HG03354 (cell line): ENCODE measurements around the gene OSTF1.

Experiments
- ATAC-seq: cut with Tn5 transposase; IDR thresholded peaks from one replicate; pipeline ENCODE4 v1.9.1; 2021; ENCODE audit warnings: mild to moderate bottlenecking; ENCODE audit not compliant: unreplicated experiment, poor library complexity, severe bottlenecking

OSTF1 gene

DNA sequence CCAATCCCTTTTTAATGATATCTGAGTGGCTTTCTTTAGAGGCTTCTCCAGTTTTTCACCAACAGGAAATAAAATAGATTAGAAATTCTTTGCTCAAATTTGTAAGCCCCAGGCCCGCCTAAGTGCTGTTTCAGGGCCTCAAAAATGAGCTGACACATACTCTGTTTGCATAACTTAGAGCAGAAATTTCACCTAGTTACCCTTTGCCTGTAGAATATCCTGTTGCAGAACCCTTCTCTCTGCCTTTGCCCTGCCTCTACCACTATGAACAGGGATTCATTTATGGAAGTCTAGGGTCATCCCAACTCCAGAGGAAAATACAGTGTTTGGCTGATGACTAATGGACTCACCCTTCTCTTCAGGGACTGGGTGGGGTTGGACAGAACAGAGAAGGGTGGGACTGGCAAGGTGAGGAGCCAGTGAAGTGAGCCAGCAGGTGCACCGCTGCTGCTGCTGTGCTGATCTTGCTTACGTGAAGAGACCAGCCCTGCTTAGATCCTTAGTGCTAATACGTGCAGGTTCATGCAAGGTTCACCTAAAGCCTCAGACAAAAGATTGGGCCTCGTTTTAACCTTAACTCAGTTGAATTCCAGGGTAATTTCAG is 22.8 kb downstream of the OSTF1 start:
- no peak for ATAC-seq

DNA sequence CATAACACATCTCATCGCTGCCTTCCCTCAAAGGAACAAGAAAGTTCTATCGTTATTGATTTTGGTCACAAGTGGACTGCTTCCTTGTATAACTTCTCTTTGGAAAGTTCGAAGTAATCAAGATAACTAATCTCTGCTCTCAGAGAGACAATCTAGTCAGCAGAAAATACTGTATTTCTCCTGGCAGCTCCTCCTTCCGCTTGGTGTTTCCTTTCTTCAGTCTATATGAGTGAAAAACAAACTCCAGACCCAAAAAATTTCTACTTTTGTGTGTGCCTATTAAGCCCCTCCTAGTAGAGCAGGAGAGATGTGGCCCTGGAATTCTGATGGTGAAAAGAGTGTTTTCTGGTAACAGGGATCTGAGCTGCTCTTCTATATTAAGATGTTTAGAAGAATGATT is 24.5 kb downstream of the OSTF1 start:
- ATAC-seq = no peak

DNA sequence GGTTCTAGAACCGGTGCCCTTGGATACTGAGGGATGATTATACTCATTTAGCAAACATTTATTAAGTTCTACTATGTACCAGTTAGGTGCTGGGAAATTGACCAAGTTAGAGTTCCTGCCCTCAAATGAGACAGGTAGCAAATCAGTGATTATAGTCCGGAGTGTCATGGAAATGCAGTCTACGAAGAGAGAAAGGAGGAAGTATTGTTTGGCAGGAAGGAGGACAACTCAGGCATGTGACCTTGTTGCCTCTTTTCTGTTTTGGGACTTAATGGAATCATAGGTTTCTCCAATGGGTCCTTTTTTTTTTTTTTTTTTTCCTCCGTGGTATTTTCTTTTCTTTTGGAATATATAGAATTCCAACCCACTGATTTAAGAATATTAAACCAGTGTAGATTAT is 28.0 kb downstream of the OSTF1 start:
- no peak for ATAC-seq

DNA sequence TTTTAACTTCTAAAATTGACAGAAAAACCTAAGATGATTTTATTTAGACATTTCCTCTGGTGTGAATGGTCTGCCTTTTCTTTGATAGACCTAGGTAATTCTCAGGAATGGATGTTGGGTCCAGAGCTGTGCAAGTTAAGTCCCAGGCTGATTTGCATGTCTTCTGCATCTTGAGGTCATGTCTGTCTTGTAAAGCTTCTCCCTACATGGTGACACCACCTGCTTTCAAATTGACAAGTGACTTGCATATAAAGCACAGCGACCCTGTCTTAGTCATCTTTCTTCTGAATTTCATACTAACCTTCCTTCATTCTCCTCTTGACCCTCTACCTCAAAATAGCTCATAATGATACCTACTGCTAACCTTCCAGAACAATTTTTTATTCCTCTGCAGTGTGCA is 29.2 kb downstream of the OSTF1 start:
- ATAC-seq = no peak

DNA sequence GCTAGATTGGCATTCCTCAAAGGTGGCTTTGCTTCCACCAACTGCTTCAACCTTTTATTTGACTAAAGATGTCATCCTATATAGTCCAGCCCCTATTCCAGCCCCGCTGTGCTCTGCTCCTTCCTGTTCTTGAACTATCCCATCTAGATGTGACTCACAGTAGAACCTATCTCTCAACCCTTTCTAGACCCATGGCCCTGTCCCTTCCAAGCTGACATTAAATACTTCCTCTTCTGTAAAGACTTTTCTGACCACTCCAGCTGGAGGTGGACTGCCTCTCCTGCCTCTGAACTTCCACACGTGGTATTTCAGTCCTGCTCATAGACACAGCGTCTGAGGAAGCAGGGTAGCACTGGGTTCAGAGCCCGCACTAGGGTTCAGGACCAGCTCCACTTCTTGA is 32.4 kb downstream of the OSTF1 start:
- no peak for ATAC-seq

DNA sequence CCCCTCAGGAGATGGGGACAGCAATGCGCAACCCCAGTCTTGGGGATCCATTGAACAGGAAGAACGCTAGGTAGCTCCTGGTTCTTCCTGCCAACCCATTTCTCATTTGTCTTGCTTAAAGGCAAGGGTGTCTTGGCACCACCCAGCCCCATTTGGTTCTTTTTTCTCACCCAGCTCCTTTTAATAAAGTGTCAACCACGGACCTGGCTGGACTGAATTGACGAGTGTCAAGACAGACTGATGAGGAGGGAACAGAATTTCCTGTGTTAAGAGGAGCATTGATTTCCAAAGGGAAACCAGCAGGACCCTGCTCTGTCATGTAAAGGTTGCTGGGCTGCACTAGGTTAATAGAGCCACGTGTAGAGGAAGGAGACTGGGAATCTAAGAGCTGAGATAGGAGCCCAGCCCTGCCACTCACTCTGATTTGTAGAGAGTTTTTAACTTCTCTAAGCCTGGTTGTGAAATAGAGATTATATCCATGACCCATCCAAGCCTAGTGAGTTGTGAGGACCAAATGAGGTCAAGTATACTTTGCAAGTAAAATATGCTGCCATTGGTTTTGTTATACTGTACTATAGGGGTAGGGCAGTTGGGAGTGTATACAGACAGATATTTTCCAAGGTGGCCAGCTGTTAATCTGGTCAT is 33.7 kb downstream of the OSTF1 start:
- no peak for ATAC-seq

DNA sequence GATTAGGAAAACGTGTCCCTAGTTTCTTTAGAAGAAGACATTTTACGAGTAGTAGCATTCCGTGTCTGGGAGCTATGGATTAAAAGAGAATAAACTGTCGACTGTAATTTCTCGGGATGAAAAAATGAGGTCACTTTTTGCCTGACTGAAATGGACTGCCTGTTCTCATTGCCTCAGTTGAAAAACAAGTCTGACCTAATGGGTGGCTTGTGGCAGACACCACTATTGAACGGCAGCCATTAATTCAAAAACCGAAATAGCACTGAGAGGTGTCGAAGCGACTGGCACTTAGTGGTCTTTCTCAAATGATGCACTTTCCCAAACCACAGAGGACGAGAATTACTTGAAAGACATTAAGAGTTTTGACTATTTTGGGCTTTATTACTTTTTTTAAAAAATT is 35.4 kb downstream of the OSTF1 start:
- no peak for ATAC-seq

DNA sequence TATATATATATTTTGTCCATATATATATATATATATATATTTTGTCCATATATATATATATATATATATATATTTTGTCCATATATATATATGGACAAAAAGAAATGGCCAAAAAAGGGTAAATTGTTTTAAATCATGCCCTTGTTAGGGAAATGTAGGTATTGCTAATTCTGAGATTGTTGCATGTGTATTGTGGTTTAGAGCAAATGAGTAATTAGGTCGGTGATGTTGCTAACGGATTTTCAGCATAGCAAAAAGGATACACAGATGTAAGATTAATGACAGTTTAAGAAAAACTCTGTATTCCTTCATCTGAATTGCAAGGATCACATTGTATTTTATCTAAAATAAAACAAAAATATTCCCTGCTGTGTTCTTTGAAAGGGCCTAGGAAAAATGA is 40.2 kb downstream of the OSTF1 start:
- no peak for ATAC-seq

DNA sequence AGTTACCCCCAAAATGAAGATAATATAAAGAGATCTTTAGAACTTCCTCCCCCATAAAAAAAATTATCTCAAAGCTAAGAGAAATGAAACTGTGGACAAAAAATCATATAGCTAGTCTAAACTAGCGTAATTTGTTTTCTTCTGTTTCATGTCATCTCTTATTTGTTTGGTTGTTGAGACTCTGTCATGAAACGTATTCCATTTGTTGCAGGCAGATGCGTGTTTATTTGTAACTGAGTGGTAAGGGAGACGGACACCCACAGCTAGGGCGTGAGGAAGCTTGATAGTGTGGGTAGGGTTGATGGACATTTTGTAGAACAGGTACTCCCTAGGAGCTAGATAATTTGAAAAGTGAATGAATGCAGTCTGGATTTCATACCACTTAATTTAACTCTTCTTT is 41.9 kb downstream of the OSTF1 start:
- ATAC-seq = no peak

DNA sequence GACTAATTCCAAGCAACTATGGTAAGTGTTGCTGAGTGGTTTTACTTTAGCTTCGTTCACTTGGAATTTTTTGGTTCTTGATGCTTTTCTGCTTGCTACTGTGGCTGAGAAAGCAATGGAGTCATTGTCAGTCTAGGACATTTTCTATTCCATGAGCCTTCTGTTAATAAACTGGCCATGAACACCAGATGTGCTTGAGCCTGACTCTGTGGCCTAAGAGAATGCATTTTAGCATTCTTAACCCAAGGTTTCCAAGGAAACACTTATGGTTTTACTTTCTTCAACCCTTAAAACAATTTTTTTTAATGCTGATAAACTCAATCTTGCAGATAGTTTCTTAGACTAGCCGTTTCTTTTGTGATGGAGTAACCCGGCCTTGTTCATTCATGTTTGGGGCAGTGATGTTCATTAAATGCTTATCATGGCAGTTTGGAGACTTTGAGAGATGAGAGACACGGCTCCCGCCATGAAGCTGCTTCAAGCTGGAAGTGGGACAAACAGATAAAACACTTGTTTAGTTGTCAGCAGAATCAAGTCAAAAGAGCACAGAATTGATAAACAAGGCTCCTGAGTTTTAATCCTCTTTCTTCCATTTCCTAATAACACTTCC is 42.4 kb downstream of the OSTF1 start:
- no peak for ATAC-seq

DNA sequence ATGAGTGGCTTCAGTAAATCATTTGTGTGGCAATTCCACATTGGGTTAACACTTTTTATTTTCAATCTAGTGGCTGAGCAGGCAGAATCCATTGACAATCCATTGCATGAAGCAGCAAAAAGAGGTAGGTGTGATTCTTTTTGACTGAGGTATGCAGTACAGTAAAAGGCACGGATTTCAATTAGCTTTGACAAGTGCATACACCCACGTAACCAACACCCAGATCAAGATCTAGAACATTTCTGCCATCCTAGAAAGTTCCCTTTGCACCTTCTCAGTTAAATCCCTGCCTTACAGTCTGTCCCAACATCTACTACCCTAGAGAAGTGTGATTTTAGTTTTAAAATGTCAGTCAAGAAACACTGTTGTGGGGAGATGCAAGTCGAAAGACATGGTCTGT is 43.4 kb downstream of the OSTF1 start:
- ATAC-seq = no peak

DNA sequence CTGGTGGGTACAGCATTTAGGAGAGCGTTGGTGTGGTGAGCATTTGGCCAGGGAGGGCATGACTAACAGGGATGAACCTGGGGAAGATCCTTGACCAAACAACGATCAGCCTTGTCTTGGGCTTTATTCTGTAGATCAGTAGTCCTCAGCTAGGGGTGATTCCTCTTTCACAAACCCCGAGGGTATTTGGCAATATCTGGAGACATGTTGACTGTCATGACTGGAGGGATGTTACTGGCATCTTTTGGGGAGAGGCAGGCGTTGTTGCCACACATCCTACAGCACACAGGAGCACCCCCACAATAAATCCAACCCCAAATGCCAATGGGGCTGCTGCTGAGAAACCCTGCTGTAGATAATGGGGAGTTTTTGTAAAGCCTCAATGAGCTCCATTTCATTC is 43.9 kb downstream of the OSTF1 start:
- no peak for ATAC-seq

DNA sequence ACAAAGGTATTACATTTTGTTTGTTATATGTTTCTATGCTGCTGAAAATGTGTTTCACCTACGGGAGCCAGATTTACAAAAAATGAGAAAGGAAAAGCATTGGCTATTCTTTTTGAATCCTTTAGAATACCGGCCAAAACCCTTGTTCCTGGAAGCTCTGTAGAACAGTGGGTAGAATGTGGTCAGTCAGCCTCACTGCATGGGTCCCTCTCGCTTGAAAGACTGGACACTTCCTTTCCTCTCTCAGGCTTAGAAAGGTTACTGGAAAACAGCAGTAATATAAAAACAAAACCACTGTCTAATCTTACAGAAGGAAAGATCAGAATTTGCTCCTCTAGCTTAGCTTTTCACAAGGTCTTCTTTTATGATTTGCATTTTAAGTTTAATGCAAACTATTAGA is 45.1 kb downstream of the OSTF1 start:
- no peak for ATAC-seq

DNA sequence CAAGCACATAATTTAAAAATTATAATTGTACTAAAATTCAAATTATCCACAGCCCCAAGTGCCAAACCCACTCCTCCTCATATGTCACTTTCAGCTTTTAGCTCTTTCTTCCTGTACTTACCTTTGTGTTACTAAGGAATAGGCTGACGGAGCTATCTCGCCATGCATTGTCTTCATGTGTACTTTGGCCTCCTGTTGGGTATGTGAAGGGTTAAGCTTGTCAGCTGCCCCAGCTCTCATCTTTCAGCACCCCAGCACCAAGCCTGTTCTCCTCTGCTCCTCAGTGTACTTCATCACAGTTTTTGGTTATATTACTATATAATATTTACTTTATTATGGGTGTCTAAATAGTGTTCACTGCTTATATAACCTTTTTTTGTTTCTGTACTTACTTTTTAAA is 46.2 kb downstream of the OSTF1 start:
- no peak for ATAC-seq

DNA sequence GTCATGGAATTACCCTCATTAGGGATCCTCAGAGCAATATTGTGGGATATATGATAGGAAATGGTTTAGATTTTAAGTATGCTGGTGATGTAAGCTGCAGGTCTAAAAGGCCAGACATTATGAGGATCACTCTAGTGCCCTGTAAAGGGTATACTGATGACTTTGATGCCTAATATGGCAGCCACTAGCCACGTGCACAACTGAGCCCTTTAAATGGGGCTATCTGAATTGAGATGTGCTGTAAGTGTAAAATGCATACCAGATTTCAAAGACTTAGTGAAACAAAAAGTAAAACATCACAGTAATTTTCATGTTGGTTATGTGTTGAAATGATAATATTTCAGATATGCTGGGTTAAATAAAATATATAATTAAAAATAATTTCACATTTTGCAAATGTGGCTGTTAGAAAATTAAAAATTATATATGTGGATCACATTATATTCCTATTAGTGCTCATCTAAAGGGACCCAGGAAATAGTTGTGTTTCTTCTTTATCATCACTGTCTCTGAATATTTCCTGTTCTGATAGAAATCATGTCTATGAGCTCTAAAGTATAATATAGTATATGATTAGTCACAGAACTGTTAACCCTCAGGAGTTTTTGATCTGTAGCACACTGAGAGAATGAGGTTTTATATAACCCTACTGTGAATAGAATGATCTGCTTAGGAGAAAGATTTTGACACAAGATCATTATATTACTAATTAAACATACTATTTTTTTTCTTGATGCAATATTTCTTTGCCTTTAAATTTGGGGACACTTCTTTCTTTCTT is 50.1 kb downstream of the OSTF1 start:
- ATAC-seq = no peak

DNA sequence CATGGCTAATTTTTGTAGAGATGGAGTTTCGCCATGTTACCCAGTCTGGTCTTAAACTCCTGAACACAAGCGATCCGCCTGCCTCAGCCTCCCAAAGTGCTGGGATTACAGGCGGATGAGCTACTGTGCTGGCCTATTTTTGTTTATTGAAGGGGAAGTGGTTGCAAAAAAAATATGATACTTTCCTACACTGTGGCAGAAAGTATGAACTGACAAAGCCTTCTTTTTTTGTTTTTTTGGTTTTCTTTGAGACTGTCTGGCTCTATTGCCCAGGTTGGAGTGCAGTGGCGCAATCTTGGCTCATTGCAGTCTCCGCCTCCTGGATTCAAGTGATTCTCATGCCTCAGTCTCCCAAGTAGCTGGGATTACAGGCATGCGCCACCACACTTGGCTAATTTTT is 50.9 kb downstream of the OSTF1 start:
- ATAC-seq = no peak

DNA sequence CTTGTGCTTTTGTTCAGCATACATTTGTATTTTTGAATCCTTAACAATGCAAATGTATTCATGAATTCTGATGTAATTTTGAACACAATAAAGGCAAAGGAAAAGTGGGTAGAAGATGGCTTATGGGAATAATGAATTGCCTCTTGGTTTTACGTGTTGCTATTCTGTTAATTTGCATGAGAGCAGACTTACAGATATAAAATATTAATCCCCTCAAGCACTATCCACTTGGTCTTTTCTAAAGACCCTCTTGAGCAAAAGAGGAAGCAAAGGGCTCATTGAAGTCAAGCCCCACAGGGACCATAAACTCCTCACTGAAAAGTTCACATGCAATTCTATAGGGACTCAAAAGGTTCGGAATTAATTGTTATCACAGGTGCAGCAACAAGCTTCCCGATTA is 51.9 kb downstream of the OSTF1 start:
- ATAC-seq = no peak

DNA sequence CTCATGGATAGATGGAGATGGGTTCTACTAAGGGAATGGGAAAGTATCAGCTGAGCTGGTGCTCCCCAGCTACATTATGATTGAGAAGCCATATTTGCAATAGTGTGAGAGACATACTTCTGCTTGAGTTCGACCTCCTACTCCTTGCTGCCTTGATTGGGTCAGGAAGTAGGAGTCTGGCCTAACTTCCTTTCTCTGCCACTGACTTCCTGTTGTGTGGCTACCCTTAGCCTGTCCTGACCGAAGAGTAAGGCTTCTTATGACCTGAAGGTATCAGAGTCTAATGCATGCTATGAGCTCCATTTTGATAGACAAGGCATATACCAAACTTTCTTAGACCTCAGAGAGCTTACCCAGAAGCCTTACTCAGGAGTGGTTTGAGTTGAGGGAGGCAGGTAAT is 53.9 kb downstream of the OSTF1 start:
- ATAC-seq = no peak

DNA sequence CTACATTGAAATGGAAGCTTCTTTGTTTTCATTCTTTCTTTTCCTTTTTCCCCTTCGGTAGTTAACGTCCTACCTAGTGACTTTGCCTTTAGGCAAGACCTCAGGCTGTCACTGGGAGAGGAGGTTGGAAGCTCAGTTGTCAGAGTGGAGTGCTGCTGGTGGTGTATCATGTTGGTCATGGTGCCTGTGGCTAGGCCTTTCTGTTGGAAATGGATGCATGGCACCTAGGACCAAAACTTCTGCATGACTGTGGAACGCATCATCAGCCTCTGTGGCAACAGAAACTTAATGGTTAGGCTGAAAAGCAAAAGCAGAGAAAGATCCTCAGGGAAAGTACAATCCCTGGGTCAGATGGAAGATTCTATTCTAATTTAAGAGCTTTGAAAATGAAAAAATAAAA is 57.9 kb downstream of the OSTF1 start:
- no peak for ATAC-seq

DNA sequence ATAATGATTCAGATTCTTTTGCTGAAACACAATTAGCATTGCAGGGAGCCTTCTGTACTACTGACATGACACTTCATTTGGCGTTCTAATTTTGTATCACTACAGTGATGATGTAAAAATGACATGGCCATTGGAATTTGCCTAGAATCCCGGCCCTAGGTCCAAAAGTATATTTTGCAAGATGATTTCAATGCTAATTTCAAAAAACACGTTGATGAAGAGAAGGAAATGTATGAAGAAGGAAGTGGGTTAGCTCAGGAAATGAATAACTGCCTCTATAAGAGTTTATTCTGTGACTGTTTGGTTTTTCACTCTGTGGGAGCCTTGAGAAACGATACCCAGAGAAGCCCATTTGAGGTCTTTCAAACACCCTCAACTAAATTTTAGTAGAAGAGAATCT is 59.3 kb downstream of the OSTF1 start:
- ATAC-seq = peak; percentile 43

DNA sequence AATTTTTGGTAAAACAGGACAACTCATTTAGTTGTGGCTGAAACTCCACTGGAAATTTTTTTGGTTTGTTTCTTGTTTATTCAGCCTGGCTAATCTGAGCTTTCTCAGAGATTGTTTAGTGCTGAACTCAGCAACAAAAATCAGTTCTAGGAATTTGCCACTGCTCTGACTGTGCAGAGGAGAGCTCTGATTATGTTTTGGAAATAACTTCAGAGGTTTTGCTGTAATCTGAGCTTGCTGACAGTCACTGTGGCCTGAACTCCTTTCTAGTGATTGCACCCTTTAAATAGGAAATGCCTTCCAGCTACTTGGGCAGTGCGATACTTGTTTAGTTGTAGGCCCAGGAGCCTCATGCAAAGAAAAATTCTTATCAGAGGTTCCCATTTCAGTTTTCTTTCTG is 60.2 kb downstream of the OSTF1 start:
- ATAC-seq = no peak
